PC-9 (cell line): ENCODE results near the gene USP10. TPM values are rescaled to one million over a fixed set of nuclear protein-coding genes. Genes with fewer than 3 reads are reported as not detected.

Experiments
- BruUV-seq: library from RNA; stranded (reverse); fragments of 400-500 nt; replicated peaks from 2 replicates; lab custom pipeline; 2021; lab: Mats Ljungman, UMichigan
- CTCF ChIA-PET: fragments of 300-600 bp; sonication (Branson Sonifier 250); formaldehyde crosslinking; loops from one replicate; lab custom pipeline; 2022; ENCODE audit warnings: antibody characterized with exemption; lab: Charles Lee
- POLR2A ChIA-PET: fragments of 300-600 bp; sonication (Branson Sonifier 250); formaldehyde crosslinking; loops from one replicate; lab custom pipeline; 2022; ENCODE audit warnings: antibody characterized with exemption; ENCODE audit not compliant: unreplicated experiment; lab: Charles Lee
- DNase-seq, 2 experiments: peaks; one replicate each; pipeline versions ENCODE4 v3.0.0 to v3.0.0-alpha.2; 2015 to 2022; ENCODE audit warnings: mixed read lengths in 1 of 2
- H2AFZ ChIP-seq: fragments of 200-600 bp; sonication (generic); 2 replicates; pipeline ENCODE4 v1.8.1; 2017; ENCODE audit warnings: antibody characterized with exemption
- H3F3A ChIP-seq: fragments of 200-600 bp; sonication (generic); 2 replicates; pipeline ENCODE4 v1.8.1; 2017; ENCODE audit warnings: antibody characterized with exemption, mild to moderate bottlenecking, low read depth; ENCODE audit not compliant: insufficient read depth
- H3K27ac ChIP-seq: fragments of 200-600 bp; sonication (generic); 2 replicates; pipeline ENCODE4 v1.6.1; 2016; ENCODE audit warnings: mixed run types
- H3K27me3 ChIP-seq: fragments of 200-600 bp; sonication (generic); 2 replicates; pipeline ENCODE4 v1.6.1; 2016; ENCODE audit warnings: low read depth, mixed run types; ENCODE audit not compliant: insufficient read depth
- H3K36me3 ChIP-seq: fragments of 200-600 bp; sonication (generic); 2 replicates; pipeline ENCODE4 v1.6.1; 2016; ENCODE audit warnings: low read depth, mixed run types
- H3K4me1 ChIP-seq: fragments of 200-600 bp; sonication (generic); replicated peaks from 2 replicates; pipeline ENCODE4 v1.6.1; 2016; ENCODE audit warnings: mixed run types; ENCODE audit not compliant: insufficient read depth
- H3K4me2 ChIP-seq: fragments of 200-600 bp; sonication (generic); 2 replicates; pipeline ENCODE4 v1.6.1; 2017; ENCODE audit warnings: mixed run types
- H3K4me3 ChIP-seq: fragments of 200-600 bp; sonication (generic); 2 replicates; pipeline ENCODE4 v1.6.1; 2016; ENCODE audit warnings: mixed run types
- H3K79me2 ChIP-seq: fragments of 200-600 bp; sonication (generic); 2 replicates; pipeline ENCODE4 v1.6.1; 2017; ENCODE audit warnings: low read depth, mixed run types
- H3K9me2 ChIP-seq: fragments of 200-600 bp; sonication (generic); 2 replicates; pipeline ENCODE4 v1.8.1; 2017; ENCODE audit warnings: mild to moderate bottlenecking; ENCODE audit not compliant: insufficient read depth
- H3K9me3 ChIP-seq: fragments of 200-600 bp; sonication (generic); 2 replicates; pipeline ENCODE4 v1.8.1; 2016; ENCODE audit warnings: low read depth; ENCODE audit not compliant: insufficient read depth
- H4K20me1 ChIP-seq: fragments of 200-600 bp; sonication (generic); 2 replicates; pipeline ENCODE4 v1.8.1; 2017; ENCODE audit not compliant: insufficient read depth
- EZH2 ChIP-seq: fragments of 200-600 bp; sonication (generic); IDR thresholded peaks from 2 replicates; pipeline ENCODE4 v1.8.0; 2017; ENCODE audit warnings: antibody characterized with exemption, low read depth
- intact Hi-C: fragments of 100-400 bp; cut with micrococcal nuclease; formaldehyde crosslinking; loops from one replicate; pipeline ENCODE4 v1.10.0; 2022; ENCODE audit not compliant: unreplicated experiment
- total RNA-seq: library from RNA; stranded (reverse); gene quantifications from 2 replicates; pipeline ENCODE4 v1.2.3, GENCODE V29; 2021
- TF ChIP-seq, protein P1 (sequence below): fragments of 200-600 bp; sonication (generic); conservative IDR thresholded peaks from 2 replicates; pipeline ENCODE4 v1.6.1; 2017; ENCODE audit warnings: mixed run types, antibody characterized with exemption, mild to moderate bottlenecking, moderate library complexity

The USP10 gene
- total RNA-seq, 1 experiment from 2014 or later, result 109 TPM

GRCh38 chr16:84659656-84660300 lies 40.0 kb upstream of the USP10 start:
- no peak for DNase-seq
- Histone ChIP-seq H3K9me3 (no peaks in the 10 kb centered on the region), H3K27ac (no peak overlapping the region), H3K79me2 (no peaks in the 10 kb centered on the region), H3K4me2 (no peak overlapping the region), H3F3A (no peaks in the 10 kb centered on the region), H3K36me3 (peaks cover 4% of the 10 kb centered on the region; the same call in 1 of the 2 replicates), H3K27me3 (no peaks in the 10 kb centered on the region), H2AFZ (no peak overlapping the region), H4K20me1 (no peaks in the 10 kb centered on the region), H3K4me3 (no peak overlapping the region), H3K4me1 (no peaks in the 10 kb centered on the region), H3K9me2 (no peaks in the 10 kb centered on the region)
- TF ChIP-seq, protein P1, sequence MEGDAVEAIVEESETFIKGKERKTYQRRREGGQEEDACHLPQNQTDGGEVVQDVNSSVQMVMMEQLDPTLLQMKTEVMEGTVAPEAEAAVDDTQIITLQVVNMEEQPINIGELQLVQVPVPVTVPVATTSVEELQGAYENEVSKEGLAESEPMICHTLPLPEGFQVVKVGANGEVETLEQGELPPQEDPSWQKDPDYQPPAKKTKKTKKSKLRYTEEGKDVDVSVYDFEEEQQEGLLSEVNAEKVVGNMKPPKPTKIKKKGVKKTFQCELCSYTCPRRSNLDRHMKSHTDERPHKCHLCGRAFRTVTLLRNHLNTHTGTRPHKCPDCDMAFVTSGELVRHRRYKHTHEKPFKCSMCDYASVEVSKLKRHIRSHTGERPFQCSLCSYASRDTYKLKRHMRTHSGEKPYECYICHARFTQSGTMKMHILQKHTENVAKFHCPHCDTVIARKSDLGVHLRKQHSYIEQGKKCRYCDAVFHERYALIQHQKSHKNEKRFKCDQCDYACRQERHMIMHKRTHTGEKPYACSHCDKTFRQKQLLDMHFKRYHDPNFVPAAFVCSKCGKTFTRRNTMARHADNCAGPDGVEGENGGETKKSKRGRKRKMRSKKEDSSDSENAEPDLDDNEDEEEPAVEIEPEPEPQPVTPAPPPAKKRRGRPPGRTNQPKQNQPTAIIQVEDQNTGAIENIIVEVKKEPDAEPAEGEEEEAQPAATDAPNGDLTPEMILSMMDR, result no peak
- no peak for TF ChIP-seq EZH2
- CTCF ChIA-PET, result no interaction called here
- intact Hi-C loops, result no loop called here
- POLR2A ChIA-PET, result no interaction called here
- no TSS peak for BruUV-seq

DNA sequence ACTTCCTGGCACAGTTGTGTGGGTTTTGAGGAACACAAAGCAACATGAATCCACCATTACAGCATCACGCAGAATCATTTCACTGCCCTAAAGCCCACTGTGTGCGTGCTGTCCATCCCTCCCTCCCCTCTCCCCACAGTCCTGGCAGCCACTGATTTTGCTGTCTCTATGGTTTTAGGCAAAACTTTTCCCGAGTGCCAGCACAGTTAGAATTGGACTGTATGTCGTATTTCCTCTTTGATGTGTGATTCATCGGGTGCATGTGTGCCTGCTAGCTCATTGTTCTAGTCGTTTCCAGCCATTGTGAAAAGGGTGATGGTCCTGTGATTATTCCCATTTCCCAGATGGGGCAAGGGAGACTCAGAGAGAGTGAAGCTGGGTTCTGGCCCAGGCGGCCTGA lies 38.8 kb upstream of the USP10 start:
- H3F3A ChIP-seq, result no peaks in the 10 kb centered on the region
- H3K4me1 ChIP-seq, result no peaks in the 10 kb centered on the region
- no TSS peak for BruUV-seq
- TF ChIP-seq, protein P1, result no peak
- TF ChIP-seq EZH2, result no peak
- no peaks in the 10 kb centered on the region for H3K9me2 ChIP-seq
- DNase-seq, result no peak
- H3K36me3 ChIP-seq, result peaks cover 4% of the 10 kb centered on the region; the same call in 1 of the 2 replicates
- ChIA-PET POLR2A (no interaction called here), CTCF (interaction anchor here (0.6 kb wide), 1 partner anchor 16 kb away, joined by 4 read pairs; no protein-coding TSS in a partner anchor)
- no peak overlapping the region for H3K27ac ChIP-seq
- H2AFZ ChIP-seq, result no peak overlapping the region
- no peak overlapping the region for H3K4me2 ChIP-seq
- H3K27me3 ChIP-seq, result no peaks in the 10 kb centered on the region
- H3K79me2 ChIP-seq, result no peaks in the 10 kb centered on the region
- no peaks in the 10 kb centered on the region for H3K9me3 ChIP-seq
- intact Hi-C loops, result no loop called here
- H3K4me3 ChIP-seq, result no peak overlapping the region
- H4K20me1 ChIP-seq, result no peaks in the 10 kb centered on the region

GRCh38 chr16:84661418-84662060 lies 38.3 kb upstream of the USP10 start:
- no peak overlapping the region for H2AFZ ChIP-seq
- no peak overlapping the region for H3K27ac ChIP-seq
- H3K9me3 ChIP-seq, result no peaks in the 10 kb centered on the region
- peaks cover 4% of the 10 kb centered on the region; the same call in 1 of the 2 replicates for H3K36me3 ChIP-seq
- H4K20me1 ChIP-seq, result no peaks in the 10 kb centered on the region
- no peaks in the 10 kb centered on the region for H3K27me3 ChIP-seq
- no TSS peak for BruUV-seq
- no peaks in the 10 kb centered on the region for H3K9me2 ChIP-seq
- ChIA-PET CTCF (no interaction called here), POLR2A (no interaction called here)
- no peak overlapping the region for H3K4me2 ChIP-seq
- no peak for DNase-seq
- no peaks in the 10 kb centered on the region for H3F3A ChIP-seq
- TF ChIP-seq, protein P1, result no peak
- no peak for TF ChIP-seq EZH2
- no peak overlapping the region for H3K4me3 ChIP-seq
- intact Hi-C loops, result no loop called here
- H3K79me2 ChIP-seq, result no peaks in the 10 kb centered on the region
- no peaks in the 10 kb centered on the region for H3K4me1 ChIP-seq
